ENCODE results near the gene ZNF608. TPM values are rescaled to one million over a fixed set of nuclear protein-coding genes. Genes with fewer than 3 reads are reported as not detected.

The ZNF608 gene
- total RNA-seq, 4 donors from 2014 or later = 24.4 to 41.4 (median 36.1) TPM

DNA sequence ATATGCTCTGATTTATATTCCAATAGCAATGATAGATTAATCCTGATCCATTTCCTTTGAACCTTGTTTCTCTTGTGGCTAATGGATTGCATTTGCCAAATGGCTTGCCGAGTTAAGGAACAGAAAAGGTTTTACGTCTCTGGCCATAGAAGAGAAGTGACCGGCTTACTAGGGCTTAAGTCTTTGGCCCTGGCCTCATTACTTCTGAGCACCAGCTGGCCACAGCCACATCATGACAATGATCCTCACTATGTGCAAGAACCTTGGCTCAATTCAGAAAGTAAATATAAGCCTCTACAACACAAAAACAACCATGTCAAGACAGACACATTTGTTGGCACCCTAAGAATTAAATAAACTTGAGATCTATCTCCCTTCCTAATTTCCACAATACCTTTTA lies 46.1 kb downstream of the ZNF608 start:
- H3K36me3 ChIP-seq = no peaks in the 10 kb centered on the region
- ATAC-seq = no peak
- no peak overlapping the region for H3K4me3 ChIP-seq
- peak overlapping the region; percentile 24 to 93 (median 84) for H3K27ac ChIP-seq
- TF ChIP-seq POLR2AphosphoS5 (IDR thresholded peaks at IDR 0.05) = no peak
- TF ChIP-seq, protein P1, sequence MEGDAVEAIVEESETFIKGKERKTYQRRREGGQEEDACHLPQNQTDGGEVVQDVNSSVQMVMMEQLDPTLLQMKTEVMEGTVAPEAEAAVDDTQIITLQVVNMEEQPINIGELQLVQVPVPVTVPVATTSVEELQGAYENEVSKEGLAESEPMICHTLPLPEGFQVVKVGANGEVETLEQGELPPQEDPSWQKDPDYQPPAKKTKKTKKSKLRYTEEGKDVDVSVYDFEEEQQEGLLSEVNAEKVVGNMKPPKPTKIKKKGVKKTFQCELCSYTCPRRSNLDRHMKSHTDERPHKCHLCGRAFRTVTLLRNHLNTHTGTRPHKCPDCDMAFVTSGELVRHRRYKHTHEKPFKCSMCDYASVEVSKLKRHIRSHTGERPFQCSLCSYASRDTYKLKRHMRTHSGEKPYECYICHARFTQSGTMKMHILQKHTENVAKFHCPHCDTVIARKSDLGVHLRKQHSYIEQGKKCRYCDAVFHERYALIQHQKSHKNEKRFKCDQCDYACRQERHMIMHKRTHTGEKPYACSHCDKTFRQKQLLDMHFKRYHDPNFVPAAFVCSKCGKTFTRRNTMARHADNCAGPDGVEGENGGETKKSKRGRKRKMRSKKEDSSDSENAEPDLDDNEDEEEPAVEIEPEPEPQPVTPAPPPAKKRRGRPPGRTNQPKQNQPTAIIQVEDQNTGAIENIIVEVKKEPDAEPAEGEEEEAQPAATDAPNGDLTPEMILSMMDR (IDR thresholded peaks at IDR 0.05) = no peak
- TF ChIP-seq EP300 (IDR thresholded peaks at IDR 0.05) = no peak
- TF ChIP-seq POLR2A (IDR thresholded peaks at IDR 0.05) = no peak
- peaks cover 7 to 93% (median 34%) of the 10 kb centered on the region in 3 donors for H3K4me1 ChIP-seq
- no peaks in the 10 kb centered on the region for H3K9me3 ChIP-seq
- WGBS, 2 donors (ENCODE audit: low coverage in 1 of 2) = 80 to 85% methylated on average over 1 to 3 of the region's 3 CpGs
- H3K27me3 ChIP-seq = no peaks in the 10 kb centered on the region

DNA sequence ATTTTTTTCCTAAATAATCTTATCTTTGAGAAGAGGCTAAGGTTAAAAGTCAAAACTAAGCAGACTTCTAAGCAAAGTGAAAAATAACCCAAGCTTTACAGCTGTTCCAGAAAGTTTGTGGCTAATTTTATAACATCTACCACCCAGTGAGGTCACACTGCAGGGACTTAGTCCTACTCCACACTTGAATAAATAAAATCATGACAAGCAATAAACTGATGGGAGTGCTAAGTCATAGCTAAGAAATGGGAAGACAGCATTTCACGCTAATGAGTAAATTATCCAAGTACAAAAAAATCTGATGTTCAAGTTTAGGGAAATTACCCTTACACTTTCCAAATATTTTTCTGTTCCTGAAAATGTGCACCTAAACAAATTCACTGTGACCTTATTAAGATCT lies 47.7 kb downstream of the ZNF608 start:
- TF ChIP-seq EP300 (IDR thresholded peaks at IDR 0.05) (no peak), POLR2A (IDR thresholded peaks at IDR 0.05) (no peak), POLR2AphosphoS5 (IDR thresholded peaks at IDR 0.05) (peak; percentile 43)
- TF ChIP-seq, protein P1 (IDR thresholded peaks at IDR 0.05) = no peak
- H3K36me3 ChIP-seq = no peaks in the 10 kb centered on the region
- peaks cover 7 to 78% (median 30%) of the 10 kb centered on the region in 3 donors for H3K4me1 ChIP-seq
- H3K4me3 ChIP-seq = no peak overlapping the region
- ATAC-seq = no peak
- 15 to 19% methylated on average over 1 of the region's 1 CpG for WGBS, 2 donors (ENCODE audit: low coverage in 1 of 2)
- H3K9me3 ChIP-seq = no peaks in the 10 kb centered on the region
- no peaks in the 10 kb centered on the region for H3K27me3 ChIP-seq
- peak overlapping the region; percentile 81 to 93 (median 84) for H3K27ac ChIP-seq

DNA sequence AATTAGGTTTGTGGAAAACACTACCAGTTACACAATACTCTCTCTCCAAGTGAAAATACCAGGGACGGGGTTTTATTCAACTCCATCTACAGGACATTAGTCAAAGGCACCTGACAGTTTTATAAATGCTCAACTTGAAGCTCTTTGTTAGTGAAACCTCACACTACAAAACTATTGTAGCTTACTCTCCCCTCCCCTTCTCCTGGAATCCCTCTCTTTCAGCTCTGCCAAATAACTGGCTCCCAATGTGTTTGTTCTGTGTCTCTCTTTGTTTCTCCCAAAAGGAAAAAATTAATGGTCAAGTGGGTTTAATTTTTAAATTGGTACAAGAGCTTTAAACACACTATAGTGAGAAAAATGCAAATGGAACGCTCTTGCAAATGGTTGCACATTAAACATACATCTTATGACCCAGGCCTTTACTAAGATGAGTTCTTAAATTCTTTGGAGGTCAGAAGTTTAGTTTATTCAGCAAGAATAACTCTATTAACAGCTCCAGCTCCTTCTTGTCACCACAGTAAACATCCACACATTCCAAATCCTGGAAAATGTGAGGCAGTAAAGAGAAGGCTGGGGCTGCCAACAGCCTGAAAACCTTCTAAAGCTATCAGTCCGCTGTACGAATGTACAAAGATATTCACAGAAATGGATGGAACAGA lies 48.4 kb downstream of the ZNF608 start:
- H3K36me3 ChIP-seq = no peaks in the 10 kb centered on the region
- H3K4me3 ChIP-seq = peak overlapping the region; percentile 11 to 12
- H3K9me3 ChIP-seq = no peaks in the 10 kb centered on the region
- no peaks in the 10 kb centered on the region for H3K27me3 ChIP-seq
- peak; percentile 68 for ATAC-seq
- WGBS, 2 donors (ENCODE audit: low coverage in 1 of 2) = 10 to 14% methylated on average over 4 of the region's 4 CpGs
- peaks cover 8 to 77% (median 27%) of the 10 kb centered on the region in 3 donors for H3K4me1 ChIP-seq
- peak overlapping the region; percentile 81 to 93 (median 84) for H3K27ac ChIP-seq
- TF ChIP-seq POLR2A (IDR thresholded peaks at IDR 0.05) (no peak), POLR2AphosphoS5 (IDR thresholded peaks at IDR 0.05) (peak; percentile 63), EP300 (IDR thresholded peaks at IDR 0.05) (no peak)
- TF ChIP-seq, protein P1 (IDR thresholded peaks at IDR 0.05) = peak in 1 of 4 experiments; percentile 2

DNA sequence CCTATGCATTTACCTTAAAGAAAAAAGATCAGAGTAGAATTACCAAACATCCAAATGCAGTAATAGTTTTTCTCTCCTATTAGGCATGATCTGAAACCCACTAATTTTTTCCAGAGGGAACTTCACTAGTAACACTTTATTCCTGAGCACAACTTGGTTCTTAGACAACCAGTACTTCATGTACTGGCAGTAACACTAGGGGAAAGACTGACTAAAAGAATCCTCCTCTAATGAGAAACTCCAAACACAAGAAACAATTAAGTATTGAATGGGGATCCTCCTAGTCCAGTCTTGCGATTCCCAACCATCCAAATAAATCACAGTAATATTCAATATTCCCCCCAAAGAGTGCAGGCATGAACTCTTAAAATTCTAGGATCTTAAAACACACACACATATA lies 48.9 kb downstream of the ZNF608 start:
- peak overlapping the region; percentile 8 to 11 for H3K4me3 ChIP-seq
- no peaks in the 10 kb centered on the region for H3K27me3 ChIP-seq
- H3K36me3 ChIP-seq = no peaks in the 10 kb centered on the region
- TF ChIP-seq POLR2A (IDR thresholded peaks at IDR 0.05) = no peak
- TF ChIP-seq, protein P1 (IDR thresholded peaks at IDR 0.05) = peak in 1 of 4 experiments; percentile 11
- peak; percentile 51 for TF ChIP-seq POLR2AphosphoS5 (IDR thresholded peaks at IDR 0.05)
- no peak for TF ChIP-seq EP300 (IDR thresholded peaks at IDR 0.05)
- H3K4me1 ChIP-seq = peaks cover 13 to 77% (median 29%) of the 10 kb centered on the region in 3 donors
- WGBS, 2 donors (ENCODE audit: low coverage in 1 of 2) = 31 to 36% methylated on average over 1 of the region's 1 CpG
- peak overlapping the region; percentile 81 to 93 (median 84) for H3K27ac ChIP-seq
- H3K9me3 ChIP-seq = no peaks in the 10 kb centered on the region
- peak; percentile 66 for ATAC-seq

DNA sequence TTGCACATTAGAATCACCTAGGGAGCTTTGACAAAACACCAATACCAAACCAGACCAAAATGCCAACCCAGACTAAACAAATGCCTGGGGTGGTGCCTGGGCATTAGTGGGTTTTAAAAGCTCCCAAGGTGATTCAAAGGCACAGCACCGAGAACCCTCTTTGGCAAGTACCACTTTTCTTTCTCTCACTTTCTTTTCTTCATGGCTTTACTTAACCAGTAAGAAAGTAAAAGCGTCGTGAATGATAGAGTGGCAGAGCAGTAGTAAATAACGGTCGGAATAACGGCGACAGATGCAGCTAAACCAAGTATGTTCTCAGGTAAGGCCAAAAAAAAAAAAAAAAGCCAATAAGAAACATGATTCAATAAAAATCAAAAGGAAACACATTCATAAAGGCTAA lies 49.5 kb downstream of the ZNF608 start:
- peak overlapping the region; percentile 81 to 93 (median 84) for H3K27ac ChIP-seq
- ATAC-seq = no peak
- 70 to 100% methylated on average over 2 to 7 of the region's 7 CpGs for WGBS, 2 donors (ENCODE audit: low coverage in 1 of 2)
- no peaks in the 10 kb centered on the region for H3K36me3 ChIP-seq
- no peak overlapping the region for H3K4me3 ChIP-seq
- H3K27me3 ChIP-seq = no peaks in the 10 kb centered on the region
- H3K4me1 ChIP-seq = peaks cover 13 to 77% (median 30%) of the 10 kb centered on the region in 3 donors
- H3K9me3 ChIP-seq = no peaks in the 10 kb centered on the region
- no peak for TF ChIP-seq EP300 (IDR thresholded peaks at IDR 0.05)
- TF ChIP-seq POLR2A (IDR thresholded peaks at IDR 0.05) = no peak
- no peak for TF ChIP-seq POLR2AphosphoS5 (IDR thresholded peaks at IDR 0.05)
- TF ChIP-seq, protein P1 (IDR thresholded peaks at IDR 0.05) = no peak

Measured in gastroesophageal sphincter (tissue), 4 donors.